H1 (cell line): ENCODE measurements around the gene TRAF3. TPM values are rescaled to one million over a fixed set of nuclear protein-coding genes. Genes with fewer than 3 reads are reported as not detected.

Experiments
- CTCF ChIA-PET: fragments of 300-600 bp; sonication (Branson Sonifier 250); formaldehyde crosslinking; loops from one replicate; lab custom pipeline; 2021; ENCODE audit not compliant: partially characterized antibody; lab: Charles Lee
- POLR2A ChIA-PET: fragments of 300-600 bp; sonication (Branson Sonifier 250); formaldehyde crosslinking; loops from one replicate; lab custom pipeline; 2021; ENCODE audit warnings: inconsistent platforms; ENCODE audit not compliant: partially characterized antibody; lab: Charles Lee
- DNase-seq, 2 experiments: peaks; one replicate each; pipeline versions ENCODE4 v3.0.0 to v3.0.0-alpha.2; 2010 to 2022; ENCODE audit warnings: low spot score in 2 of 2, low read depth in 1 of 2, mixed read lengths in 1 of 2
- FAIRE-seq: peaks from 2 replicates; lab custom pipeline; 2011; peaks lifted over from hg19 to GRCh38; lab: Jason Lieb, UNC
- H2AFZ ChIP-seq: 2 replicates; pipeline ENCODE4 v1.8.1; 2012; ENCODE audit warnings: low read length, inconsistent platforms
- H2AK5ac ChIP-seq: 2 replicates; pipeline ENCODE4 v1.6.1; 2013; ENCODE audit warnings: low read depth, low read length
- H2BK120ac ChIP-seq: replicated peaks from 2 replicates; pipeline ENCODE3; 2013; ENCODE audit warnings: low read depth, low read length, inconsistent platforms
- H2BK12ac ChIP-seq: 2 replicates; pipeline ENCODE4 v1.6.1; 2013; ENCODE audit warnings: low read depth, low read length
- H2BK15ac ChIP-seq: 2 replicates; pipeline ENCODE4 v1.6.1; 2013; ENCODE audit warnings: low read length
- H2BK20ac ChIP-seq: 2 replicates; pipeline ENCODE4 v1.6.1; 2013; ENCODE audit warnings: low read length
- H2BK5ac ChIP-seq: 2 replicates; pipeline ENCODE4 v1.6.1; 2013; ENCODE audit warnings: low read depth, low read length
- H3K14ac ChIP-seq: 2 replicates; pipeline ENCODE4 v1.6.1; 2013; ENCODE audit warnings: inconsistent platforms; ENCODE audit not compliant: insufficient read length
- H3K18ac ChIP-seq: 2 replicates; pipeline ENCODE4 v1.6.1; 2013; ENCODE audit warnings: low read length; ENCODE audit errors: extremely low read depth
- H3K23ac ChIP-seq: 2 replicates; pipeline ENCODE4 v1.6.1; 2013; ENCODE audit warnings: inconsistent platforms; ENCODE audit not compliant: insufficient read length
- H3K23me2 ChIP-seq: 2 replicates; pipeline ENCODE4 v1.6.1; 2013; ENCODE audit warnings: low read depth, low read length
- H3K27ac ChIP-seq: 2 replicates; pipeline ENCODE4 v1.6.1; 2011; ENCODE audit warnings: low read depth, low read length, inconsistent platforms
- H3K27me3 ChIP-seq, 4 experiments: replicated peaks in 1 of 4; 1 replicate in 1 of 4; 2 replicates in 3 of 4; pipeline versions ENCODE4 v1.6.1 to v1.8.1; 2011 to 2013; ENCODE audit warnings: low read length in 3 of 4, mild to moderate bottlenecking in 3 of 4, inconsistent platforms in 2 of 4, mixed read lengths in 2 of 4, moderate library complexity in 1 of 4; ENCODE audit not compliant: control insufficient read depth in 3 of 4, insufficient read depth in 3 of 4; ENCODE audit errors: extremely low read depth in 1 of 4
- H3K36me3 ChIP-seq, 4 experiments: 2 replicates each; pipeline versions ENCODE4 v1.6.1 to v1.8.1; 2011 to 2013; ENCODE audit warnings: mild to moderate bottlenecking in 4 of 4, low read length in 3 of 4, moderate library complexity in 2 of 4, control low read depth in 1 of 4, inconsistent platforms in 1 of 4; ENCODE audit not compliant: insufficient read depth in 4 of 4, control insufficient read depth in 2 of 4
- H3K4ac ChIP-seq: replicated peaks from 2 replicates; pipeline ENCODE3; 2013; ENCODE audit warnings: low read length, low read depth, mixed read lengths, inconsistent platforms; ENCODE audit not compliant: insufficient read length
- H3K4me1 ChIP-seq, 4 experiments: replicated peaks in 1 of 4; 1 replicate in 1 of 4; 2 replicates in 3 of 4; pipeline versions ENCODE4 v1.6.1 to v1.8.1; 2011 to 2013; ENCODE audit warnings: low read length in 3 of 4, inconsistent platforms in 2 of 4, mixed read lengths in 1 of 4; ENCODE audit not compliant: insufficient read depth in 4 of 4, control insufficient read depth in 3 of 4
- H3K4me2 ChIP-seq, 2 experiments: 2 replicates each; pipeline versions ENCODE4 v1.6.1 to v1.8.1; 2011 to 2013; ENCODE audit warnings: low read depth in 2 of 2, low read length in 2 of 2, control low read depth in 1 of 2, inconsistent platforms in 1 of 2, mild to moderate bottlenecking in 1 of 2; ENCODE audit not compliant: insufficient read depth in 1 of 2
- H3K4me3 ChIP-seq, 4 experiments: fragments of 200-600, 300-600 bp in 1 of 4; sonication (generic), shearing (Covaris generic), sonication (Bioruptor Twin) in 1 of 4; 2 replicates each; pipeline versions ENCODE4 v1.5.1 to v1.8.1; 2011 to 2016; ENCODE audit warnings: low read length in 4 of 4, low read depth in 3 of 4, control low read depth in 2 of 4, inconsistent platforms in 2 of 4, mild to moderate bottlenecking in 2 of 4, mixed read lengths in 1 of 4, moderate library complexity in 1 of 4; ENCODE audit not compliant: insufficient read depth in 2 of 4; ENCODE audit errors: extremely low read depth in 1 of 4
- H3K56ac ChIP-seq: replicated peaks from 2 replicates; pipeline ENCODE3; 2013; ENCODE audit warnings: low read depth, mild to moderate bottlenecking, mixed read lengths, low read length, inconsistent platforms; ENCODE audit not compliant: insufficient read length
- H3K79me1 ChIP-seq: 2 replicates; pipeline ENCODE4 v1.6.1; 2013; ENCODE audit warnings: low read depth, low read length, control low read depth
- H3K79me2 ChIP-seq, 2 experiments: 2 replicates each; pipeline versions ENCODE4 v1.6.1 to v1.8.1; 2012 to 2013; ENCODE audit warnings: low read length in 2 of 2, mild to moderate bottlenecking in 2 of 2, inconsistent platforms in 1 of 2; ENCODE audit not compliant: insufficient read depth in 2 of 2, control insufficient read depth in 1 of 2
- H3K9ac ChIP-seq, 4 experiments: replicated peaks in 1 of 4; 1 replicate in 1 of 4; 2 replicates in 3 of 4; pipeline versions ENCODE4 v1.6.1 to v1.8.1; 2011 to 2013; ENCODE audit warnings: low read depth in 3 of 4, low read length in 3 of 4, control low read depth in 2 of 4, mild to moderate bottlenecking in 2 of 4, moderate library complexity in 2 of 4, inconsistent platforms in 1 of 4; ENCODE audit errors: extremely low read depth in 1 of 4
- H3K9me3 ChIP-seq, 2 experiments: 2 replicates each; pipeline versions ENCODE4 v1.6.1 to v1.8.1; 2012 to 2013; ENCODE audit warnings: mild to moderate bottlenecking in 2 of 2, moderate library complexity in 2 of 2, control low read depth in 1 of 2, inconsistent platforms in 1 of 2, low read depth in 1 of 2, low read length in 1 of 2, mixed read lengths in 1 of 2; ENCODE audit not compliant: insufficient read depth in 2 of 2
- H4K20me1 ChIP-seq, 2 experiments: replicated peaks in 1 of 2; 2 replicates each; pipeline versions ENCODE3 to v1.8.1; 2011 to 2013; ENCODE audit warnings: inconsistent platforms in 2 of 2, low read length in 2 of 2, mild to moderate bottlenecking in 1 of 2; ENCODE audit not compliant: insufficient read depth in 2 of 2, control insufficient read depth in 1 of 2
- H4K5ac ChIP-seq: 2 replicates; pipeline ENCODE4 v1.6.1; 2013; ENCODE audit warnings: low read length, low read depth, mixed read lengths, inconsistent platforms; ENCODE audit not compliant: insufficient read length
- H4K8ac ChIP-seq: 2 replicates; pipeline ENCODE4 v1.8.0; 2013; ENCODE audit warnings: mild to moderate bottlenecking, moderate library complexity, low read length, inconsistent platforms; ENCODE audit not compliant: insufficient read depth; ENCODE audit errors: extremely low read depth
- H4K91ac ChIP-seq: replicated peaks from 2 replicates; pipeline ENCODE3; 2013; ENCODE audit warnings: low read length, mixed read lengths, inconsistent platforms; ENCODE audit not compliant: insufficient read length
- BCL11A ChIP-seq, 2 experiments: IDR thresholded peaks; one replicate each; pipeline ENCODE4 v1.6.1; 2011; ENCODE audit warnings: low read depth in 2 of 2, low read length in 2 of 2, mild to moderate bottlenecking in 2 of 2
- EZH2 ChIP-seq: fragments of 200-600 bp; sonication (generic); IDR thresholded peaks from 2 replicates; pipeline ENCODE4 v1.7.1; 2012; ENCODE audit warnings: low read depth, mild to moderate bottlenecking, moderate library complexity, low read length, inconsistent platforms; ENCODE audit not compliant: severe bottlenecking
- HDAC2 ChIP-seq, 2 experiments: fragments of 300-600 bp in 1 of 2; sonication (generic) in 1 of 2; IDR thresholded peaks; 2 replicates each; pipeline ENCODE4 v1.6.1; 2011 to 2012; ENCODE audit warnings: low read depth in 2 of 2, low read length in 2 of 2, mild to moderate bottlenecking in 2 of 2, moderate library complexity in 2 of 2, borderline replicate concordance in 1 of 2, inconsistent platforms in 1 of 2
- WGBS, 2 experiments: shearing (Covaris generic) in 1 of 2; methylation state at CpG; one replicate each; pipeline versions ENCODE4 v1.1.6 to v1.1.7; 2013 to 2015; ENCODE audit warnings: low lambda C conversion rate in 2 of 2, mixed read lengths in 2 of 2, inconsistent platforms in 1 of 2, low coverage in 1 of 2, missing lambda C conversion rate in 1 of 2; ENCODE audit not compliant: insufficient replicate concordance in 2 of 2, insufficient coverage in 1 of 2, insufficient read length in 1 of 2; ENCODE audit errors: extremely low coverage in 1 of 2, missing lambda C conversion rate in 1 of 2; 5-methylcytosine and 5-hydroxymethylcytosine counted together
- polyA plus RNA-seq, 7 experiments: library from polyadenylated mRNA; depleted of rRNA in 3 of 7; stranded (reverse) in 5 of 7; unstranded in 2 of 7; fragments of >200 nt in 5 of 7; fragments of 200-250 nt in 2 of 7; gene quantifications; 1 replicate in 5 of 7; 2 replicates in 1 of 7; 4 replicates in 1 of 7; pipeline versions ENCODE4 v1.2.1 to v1.2.3, GENCODE V29; 2011 to 2013; ENCODE audit warnings: missing spikeins in 2 of 7, mixed read lengths in 2 of 7
- total RNA-seq: library from RNA; stranded (reverse); fragmentation: NEBNext Ultra II Directional; extraction: Animal tissue kit (Norgen Biotek cat#: 25700); gene quantifications from 2 replicates; pipeline ENCODE4 v1.2.1, GENCODE V29; 2021

The TRAF3 gene
- total and polyA plus RNA-seq, 2 of the 8 experiments (the other 6 are each of a cell fraction or from before 2014, with no cell fraction given), result 5.8 to 12.1 TPM

- Histone ChIP-seq H2BK5ac (no peak overlapping the region), H4K91ac (no peak overlapping the region), H3K4ac (no peak overlapping the region), H2AFZ (0 out of 2 replicates have a peak overlapping the region, but pooled peaks have one; percentile 48), H3K14ac (no peak overlapping the region), H3K4me2 (peak overlapping the region; percentile 86 to 87), H4K20me1 (peaks cover 0 to 1% of the 10 kb centered on the region in 2 experiments), H3K4me3 (peak overlapping the region; percentile 39 to 88 (median 58)), H3K27ac (no peak overlapping the region), H3K9ac (peak overlapping the region in 2 of 4 experiments; percentile 40 to 59; a peak in 3 of 7 replicates), H3K9me3 (no peaks in the 10 kb centered on the region), H3K18ac (no peak overlapping the region), H3K23ac (no peak overlapping the region), H3K27me3 (peaks cover 0 to 10% (median 8%) of the 10 kb centered on the region in 4 experiments; a peak in 5 of 7 replicates), H4K5ac (no peak overlapping the region), H3K79me1 (no peaks in the 10 kb centered on the region), H3K79me2 (peaks cover 0 to 33% of the 10 kb centered on the region in 2 experiments; a peak in 2 of 4 replicates), H3K4me1 (peaks cover 3 to 13% (median 8%) of the 10 kb centered on the region in 4 experiments), H2BK15ac (no peak overlapping the region), H3K56ac (no peak overlapping the region), H2BK120ac (no peak overlapping the region), H2BK12ac (no peak overlapping the region), H2BK20ac (no peak overlapping the region), H3K36me3 (no peaks in the 10 kb centered on the region; a peak in 1 of 8 replicates)
- ChIA-PET CTCF (interaction anchor here (0.6 kb wide), 2 partner anchors 85 to 170 kb away, joined by 3 to 4 read pairs; no protein-coding TSS in a partner anchor), POLR2A (interaction anchor here (1.4 kb wide), 1 partner anchor 84 kb away, joined by 4 read pairs; no protein-coding TSS in a partner anchor)
- no peak for DNase-seq
- no peak for FAIRE-seq
- WGBS, 2 experiments, result 32% methylated on average over 29 of the region's 29 CpGs; no CpG with 5 or more reads in 1 of the 2 experiments
- TF ChIP-seq EZH2 (peak; percentile 4), BCL11A (IDR thresholded peaks at IDR 0.05; ENCODE audit: low read depth in 2 of 2, low read length in 2 of 2) (no peak), HDAC2 (IDR thresholded peaks at IDR 0.05; ENCODE audit: borderline replicate concordance in 1 of 2, low read depth in 2 of 2, low read length in 2 of 2) (0 out of 4 replicates have a peak, but pooled peaks of 1 of the 2 experiments have one; percentile 11)
- TF ChIP-seq, all 59 proteins: peak for 2
- Histone ChIP-seq H2AK5ac (no peak overlapping the region), H4K8ac (no peak overlapping the region), H3K23me2 (peaks cover 7% of the 10 kb centered on the region; the same call in 1 of the 2 replicates)
Measured at GRCh38 chr14:102778338-102779083, 1.3 kb downstream of the TRAF3 start.
